D341Med (cell line): ENCODE results near the gene MACF1.
"Not testable (repeated sequence)": the region's sequence is repeated elsewhere in the genome, so short reads cannot be mapped to it uniquely, and the experiment has no call there.

Experiments used
- DNase-seq: peaks from one replicate; pipeline ENCODE4 v3.0.0; 2012; ENCODE audit warnings: low spot score

The MACF1 gene

DNA sequence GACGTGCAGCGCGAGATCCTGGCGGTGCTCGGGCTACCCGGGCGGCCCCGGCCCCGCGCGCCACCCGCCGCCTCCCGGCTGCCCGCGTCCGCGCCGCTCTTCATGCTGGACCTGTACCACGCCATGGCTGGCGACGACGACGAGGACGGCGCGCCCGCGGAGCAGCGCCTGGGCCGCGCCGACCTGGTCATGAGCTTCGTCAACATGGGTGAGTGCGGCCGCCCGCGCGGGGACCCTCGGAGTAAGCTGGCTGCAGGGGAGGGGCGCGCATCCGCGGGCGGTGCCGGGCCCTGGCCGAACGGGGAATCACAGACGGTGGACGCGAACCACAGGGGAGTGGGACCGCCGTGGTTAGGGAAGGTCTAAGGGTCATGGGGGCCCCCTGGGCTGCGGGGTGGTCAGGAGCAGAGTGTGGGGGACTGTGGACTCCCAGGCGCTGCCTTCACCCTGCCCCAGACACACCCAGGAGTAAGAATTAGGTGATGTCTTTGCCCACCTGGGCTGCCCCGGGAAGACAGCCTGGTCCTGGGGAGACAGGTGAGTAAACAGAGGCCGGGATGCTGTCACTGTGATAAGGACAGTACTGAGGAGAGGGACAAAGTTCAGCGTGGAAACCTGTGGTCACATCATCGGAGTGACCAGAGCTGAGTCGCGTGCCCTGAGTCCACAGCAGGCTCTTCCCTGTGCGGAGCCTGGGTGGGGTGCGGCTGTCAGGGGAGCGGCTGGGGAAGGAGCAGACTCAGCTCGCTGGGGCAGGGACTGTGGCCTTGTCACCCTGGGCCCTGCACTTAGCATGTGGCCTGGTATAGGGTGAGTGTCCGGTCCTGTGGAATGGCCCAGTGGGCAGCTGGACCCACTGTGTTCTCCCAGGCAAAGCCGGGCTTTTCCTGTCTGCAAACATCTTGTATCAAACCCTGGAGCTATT, 287.9 kb downstream of the MACF1 start:
- DNase-seq, result not testable (repeated sequence)

GRCh38 chr1:39493043-39493810, 288.7 kb downstream of the MACF1 start:
- not testable (repeated sequence) for DNase-seq

- DNase-seq, result no peak
These were observed 290.3 kb downstream of the MACF1 start for GRCh38 chr1:39494671-39495410.

DNA sequence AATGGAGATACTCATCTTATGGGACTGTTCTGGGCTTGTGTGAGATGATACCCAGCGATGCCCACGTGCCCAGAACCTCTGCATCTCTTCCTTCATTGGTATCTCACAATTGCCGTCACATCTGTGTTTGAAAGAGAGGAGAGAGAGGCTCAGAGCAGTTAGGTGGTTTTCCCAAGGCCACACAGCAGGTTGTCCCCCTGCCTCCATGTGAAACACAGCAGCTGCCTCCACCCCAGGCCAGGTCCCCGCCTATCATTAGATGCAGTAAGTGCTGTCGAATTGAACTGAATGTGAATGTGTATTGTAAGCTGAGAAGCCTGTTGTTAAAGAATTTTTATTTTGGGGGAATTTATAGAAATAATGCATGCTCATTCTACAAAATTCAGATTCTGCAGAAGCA, 292.0 kb downstream of the MACF1 start:
- DNase-seq, result not testable (repeated sequence)

GRCh38 chr1:39497585-39497984, 293.1 kb downstream of the MACF1 start:
- DNase-seq, result no peak

DNA sequence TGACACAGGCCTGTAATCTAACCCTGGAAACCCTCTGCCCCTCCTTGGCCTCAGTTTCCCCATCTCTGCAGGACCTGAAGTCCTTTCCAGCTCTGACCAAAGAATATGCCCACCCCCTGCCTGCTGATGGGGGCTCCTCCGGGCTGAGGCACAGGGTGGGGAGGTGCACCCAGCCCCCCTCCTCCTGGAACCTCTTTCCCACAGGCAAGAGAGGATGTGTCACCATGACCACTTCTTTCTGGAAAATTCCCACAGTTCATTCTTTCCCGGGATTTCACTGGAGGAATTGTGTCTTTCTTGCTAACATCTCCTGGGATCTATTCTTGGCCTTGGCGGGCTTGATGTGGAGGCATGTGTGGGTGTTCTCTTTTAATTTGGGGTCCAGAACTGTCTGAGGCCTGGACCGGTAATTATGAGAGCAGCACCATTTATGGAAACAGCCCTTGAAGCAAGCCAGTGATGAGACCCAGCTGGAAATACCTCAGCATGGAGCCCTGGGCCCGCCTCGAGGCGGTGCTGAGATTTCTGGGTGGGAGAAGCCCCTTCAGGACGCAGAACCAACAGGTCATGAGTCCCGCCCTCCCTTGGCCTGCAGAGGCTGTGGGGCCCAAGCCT, 293.7 kb downstream of the MACF1 start:
- DNase-seq, result not testable (repeated sequence)

DNA sequence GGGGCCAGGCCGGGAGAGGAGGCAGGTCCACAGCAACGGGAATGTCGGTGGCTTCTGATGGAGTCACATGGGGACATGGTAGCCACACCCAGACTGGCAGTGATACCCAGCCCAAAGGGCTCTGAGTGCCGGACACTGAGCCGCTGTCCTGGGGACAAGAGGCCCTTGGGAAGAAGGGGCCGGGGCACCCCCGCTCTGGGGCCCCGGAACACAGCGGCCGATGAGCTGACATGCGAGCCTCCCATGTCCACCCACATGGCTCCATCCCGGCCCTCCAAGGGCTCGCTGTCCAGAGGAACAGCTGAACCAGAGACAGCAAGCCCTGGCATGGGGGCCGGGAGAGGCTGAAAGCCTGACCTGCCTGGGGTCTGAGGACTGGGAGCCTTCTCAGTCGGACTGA, 294.3 kb downstream of the MACF1 start:
- DNase-seq, result not testable (repeated sequence)

GRCh38 chr1:39499668-39500067, 295.2 kb downstream of the MACF1 start:
- DNase-seq, result no peak

DNA sequence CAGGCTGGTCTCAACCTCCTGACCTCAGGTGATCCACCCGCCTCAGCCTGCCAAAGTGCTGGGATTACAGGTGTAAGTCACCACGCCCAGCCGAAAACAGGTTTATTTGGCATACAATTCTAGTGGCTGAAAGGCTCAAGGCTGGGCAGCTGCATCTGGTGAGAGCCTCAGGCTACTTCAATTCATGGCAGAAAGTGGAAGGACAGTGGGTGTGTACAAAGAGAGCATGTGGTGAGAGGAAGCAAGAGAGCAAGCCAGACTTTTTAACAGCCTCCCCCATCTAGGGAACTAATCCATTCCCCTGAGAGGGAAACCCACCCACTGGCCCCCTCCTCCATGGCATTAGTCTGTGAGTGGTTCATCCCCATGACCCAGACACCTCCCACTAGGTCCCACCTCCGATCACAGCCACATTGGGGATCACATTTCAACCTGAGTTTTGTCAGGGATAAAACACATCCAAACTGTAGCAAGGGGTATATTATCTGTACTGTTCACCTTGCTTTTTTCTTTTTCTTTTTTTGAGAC, 296.4 kb downstream of the MACF1 start:
- no peak for DNase-seq

- no peak for DNase-seq
These were observed 297.2 kb downstream of the MACF1 start for GRCh38 chr1:39501666-39502065.

- not testable (repeated sequence) for DNase-seq
These were observed 299.9 kb downstream of the MACF1 start for GRCh38 chr1:39504436-39504835.

DNA sequence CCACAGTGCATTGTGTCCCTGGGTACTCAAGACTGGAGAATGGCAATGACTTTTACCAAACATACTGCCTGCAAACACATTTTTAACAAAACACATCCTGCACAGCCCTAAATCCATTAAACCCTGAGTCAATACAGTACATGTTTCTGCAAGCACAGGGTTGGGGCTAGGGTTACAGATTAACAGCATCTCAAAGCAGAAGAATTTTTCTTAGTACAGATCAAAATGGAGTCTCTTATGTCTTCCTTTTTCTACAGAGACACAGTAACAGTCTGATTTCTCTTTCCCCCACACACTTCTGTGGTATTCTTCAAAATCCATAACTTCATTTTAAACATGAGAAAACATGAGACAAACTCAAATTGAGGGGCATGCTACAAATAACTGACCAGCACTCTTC, 300.8 kb downstream of the MACF1 start:
- DNase-seq, result no peak

DNA sequence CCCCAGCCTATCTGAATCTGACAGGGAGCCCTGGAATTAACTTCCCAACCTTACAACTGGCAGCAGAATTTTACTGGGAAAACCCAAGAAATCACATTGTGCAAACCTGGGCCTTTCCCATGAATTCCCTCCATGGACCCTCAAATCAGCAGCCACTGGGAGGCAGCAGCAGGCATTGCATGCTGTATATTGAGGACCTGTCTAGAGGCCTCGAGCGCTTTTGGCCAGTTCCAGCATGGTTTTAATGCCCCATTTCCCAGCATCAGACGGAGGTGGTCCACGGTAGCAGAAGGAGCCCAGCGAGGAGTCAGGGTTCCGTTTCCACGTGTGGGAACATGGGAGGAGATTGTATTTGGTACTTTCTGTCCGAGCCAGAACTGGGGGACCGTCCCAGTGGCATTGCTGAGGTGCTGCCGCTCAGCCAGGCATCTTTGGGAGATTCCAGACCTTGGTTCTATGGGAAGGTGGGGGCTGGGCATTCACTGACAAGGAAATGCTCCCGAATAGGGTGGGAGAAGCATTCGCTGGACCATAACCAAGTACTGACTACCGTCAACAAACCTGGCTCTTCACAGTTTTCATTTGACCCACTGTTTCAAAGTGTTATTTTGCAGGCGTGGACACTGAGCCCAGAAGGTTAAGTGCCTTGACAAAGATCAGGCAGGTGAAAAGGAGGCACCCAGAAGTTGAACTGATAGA, 302.9 kb downstream of the MACF1 start:
- DNase-seq, result peak; percentile 51

- no peak for DNase-seq
These were observed 303.8 kb downstream of the MACF1 start for GRCh38 chr1:39508266-39508665.

DNA sequence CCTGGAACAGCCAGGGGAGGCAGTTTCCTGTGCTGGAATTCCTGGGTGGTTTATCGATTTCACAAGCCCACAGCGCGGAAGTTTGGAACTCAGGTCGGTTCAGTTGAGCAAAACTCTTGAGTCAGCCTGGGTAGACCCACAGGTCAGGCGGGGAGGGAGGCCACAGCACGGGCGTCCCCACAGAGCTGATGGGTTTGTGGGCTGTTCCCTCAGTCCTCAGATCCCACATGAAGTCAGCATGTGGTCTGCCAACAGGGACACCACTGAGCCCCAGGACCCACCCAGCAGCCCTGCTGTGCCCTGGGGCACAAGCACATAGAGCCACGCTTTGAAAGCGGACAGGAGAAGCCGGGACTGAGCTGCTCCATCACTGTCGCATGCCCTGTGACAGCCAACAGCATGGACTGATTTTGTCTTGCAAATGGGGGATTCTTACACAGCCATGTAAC, 304.4 kb downstream of the MACF1 start:
- no peak for DNase-seq

GRCh38 chr1:39509360-39510009, 305.0 kb downstream of the MACF1 start:
- DNase-seq, result no peak

- DNase-seq, result peak; percentile 14
These were observed 306.2 kb downstream of the MACF1 start for GRCh38 chr1:39510570-39511186.

GRCh38 chr1:39511477-39511876, 307.0 kb downstream of the MACF1 start:
- not testable (repeated sequence) for DNase-seq

- not testable (repeated sequence) for DNase-seq
These were observed 307.8 kb downstream of the MACF1 start for GRCh38 chr1:39512234-39512847.
